Fibroblast of mammary gland (primary cell): ENCODE measurements around the gene PRRX2.
A peak's percentile ranks its signal among the peaks of the same experiment; 100 is the strongest.

Experiments
- DNase-seq: peaks from one replicate; pipeline ENCODE4 v3.0.0-alpha.2; 2010; ENCODE audit warnings: low read depth
- H3K4me3 ChIP-seq: 2 replicates; pipeline ENCODE4 v1.5.1; 2011; ENCODE audit warnings: low read depth, mild to moderate bottlenecking, low read length, moderate library complexity; ENCODE audit not compliant: control insufficient read depth
- TF ChIP-seq, protein P1 (sequence below): conservative IDR thresholded peaks from 2 replicates; pipeline ENCODE4 v1.5.1; 2011; ENCODE audit warnings: low read depth, low read length, inconsistent platforms; ENCODE audit not compliant: control insufficient read depth, insufficient read depth

PRRX2 gene

DNA sequence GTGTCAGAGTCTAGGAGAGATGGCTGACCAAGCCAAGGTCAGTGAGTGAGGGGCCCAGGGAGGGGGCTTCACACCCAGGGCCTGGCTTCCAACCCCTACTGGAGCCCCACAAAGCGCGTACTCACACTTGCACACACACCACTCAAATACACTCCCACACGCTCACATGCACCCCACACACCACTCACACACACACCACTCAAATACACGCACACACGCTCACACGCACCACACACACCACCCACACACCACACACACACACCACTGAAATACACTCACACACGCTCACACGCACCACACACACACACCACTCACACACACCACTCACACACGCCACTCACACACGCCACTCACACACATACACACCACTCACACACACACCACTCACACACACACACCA lies 17.8 kb upstream of the PRRX2 start:
- H3K4me3 ChIP-seq: no peak overlapping the region
- no peak for DNase-seq
- TF ChIP-seq, protein P1, sequence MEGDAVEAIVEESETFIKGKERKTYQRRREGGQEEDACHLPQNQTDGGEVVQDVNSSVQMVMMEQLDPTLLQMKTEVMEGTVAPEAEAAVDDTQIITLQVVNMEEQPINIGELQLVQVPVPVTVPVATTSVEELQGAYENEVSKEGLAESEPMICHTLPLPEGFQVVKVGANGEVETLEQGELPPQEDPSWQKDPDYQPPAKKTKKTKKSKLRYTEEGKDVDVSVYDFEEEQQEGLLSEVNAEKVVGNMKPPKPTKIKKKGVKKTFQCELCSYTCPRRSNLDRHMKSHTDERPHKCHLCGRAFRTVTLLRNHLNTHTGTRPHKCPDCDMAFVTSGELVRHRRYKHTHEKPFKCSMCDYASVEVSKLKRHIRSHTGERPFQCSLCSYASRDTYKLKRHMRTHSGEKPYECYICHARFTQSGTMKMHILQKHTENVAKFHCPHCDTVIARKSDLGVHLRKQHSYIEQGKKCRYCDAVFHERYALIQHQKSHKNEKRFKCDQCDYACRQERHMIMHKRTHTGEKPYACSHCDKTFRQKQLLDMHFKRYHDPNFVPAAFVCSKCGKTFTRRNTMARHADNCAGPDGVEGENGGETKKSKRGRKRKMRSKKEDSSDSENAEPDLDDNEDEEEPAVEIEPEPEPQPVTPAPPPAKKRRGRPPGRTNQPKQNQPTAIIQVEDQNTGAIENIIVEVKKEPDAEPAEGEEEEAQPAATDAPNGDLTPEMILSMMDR: no peak

DNA sequence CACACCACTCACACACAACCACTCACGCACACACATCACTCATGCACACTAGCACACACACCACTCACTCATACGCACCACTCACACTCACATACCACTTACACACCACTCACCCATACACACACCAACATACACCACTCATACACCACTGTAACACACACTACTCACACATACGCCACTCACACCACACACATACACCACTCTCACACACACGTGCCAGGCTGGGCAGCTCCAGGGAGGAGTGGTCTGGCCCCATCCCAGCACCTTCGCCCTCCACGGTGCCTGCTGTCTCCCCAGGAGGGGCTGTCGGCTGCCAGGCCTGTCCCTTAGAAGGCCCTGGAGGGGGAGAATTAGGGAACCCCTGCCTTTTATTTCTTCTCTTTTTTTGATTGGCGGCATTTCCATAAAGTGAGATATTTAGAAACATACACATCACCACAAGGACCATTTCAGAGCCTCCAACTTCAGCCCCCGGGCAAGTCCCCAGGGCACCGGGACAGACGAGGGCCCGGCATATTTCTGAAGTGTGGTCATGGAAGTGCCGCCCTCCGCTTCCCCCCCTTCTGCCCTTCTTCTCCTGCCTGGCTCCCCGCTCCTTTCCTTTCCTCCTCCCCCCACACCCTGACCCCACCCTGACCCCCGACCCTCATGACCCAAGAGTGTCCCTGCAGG lies 17.2 kb upstream of the PRRX2 start:
- DNase-seq: no peak
- TF ChIP-seq, protein P1: no peak
- no peak overlapping the region for H3K4me3 ChIP-seq

DNA sequence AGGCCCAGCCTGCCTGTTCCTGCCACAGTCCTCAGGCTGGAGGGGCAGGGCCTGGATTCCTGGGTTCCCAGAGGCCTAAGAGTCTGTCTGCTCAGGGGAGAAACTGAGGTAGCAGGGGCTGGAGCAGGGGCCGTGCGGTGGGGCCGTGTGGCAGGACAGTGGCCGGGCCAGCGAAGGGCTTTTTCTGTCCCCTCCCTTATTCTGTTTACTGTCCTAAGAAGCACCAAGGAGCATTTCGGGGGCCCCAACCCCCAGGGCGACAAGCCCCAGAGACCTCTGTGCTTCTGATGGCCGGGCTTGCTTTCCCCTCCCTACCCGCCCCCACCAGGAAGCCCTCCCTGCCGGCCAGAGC lies 16.7 kb upstream of the PRRX2 start:
- TF ChIP-seq, protein P1: no peak
- H3K4me3 ChIP-seq: no peak overlapping the region
- no peak for DNase-seq

DNA sequence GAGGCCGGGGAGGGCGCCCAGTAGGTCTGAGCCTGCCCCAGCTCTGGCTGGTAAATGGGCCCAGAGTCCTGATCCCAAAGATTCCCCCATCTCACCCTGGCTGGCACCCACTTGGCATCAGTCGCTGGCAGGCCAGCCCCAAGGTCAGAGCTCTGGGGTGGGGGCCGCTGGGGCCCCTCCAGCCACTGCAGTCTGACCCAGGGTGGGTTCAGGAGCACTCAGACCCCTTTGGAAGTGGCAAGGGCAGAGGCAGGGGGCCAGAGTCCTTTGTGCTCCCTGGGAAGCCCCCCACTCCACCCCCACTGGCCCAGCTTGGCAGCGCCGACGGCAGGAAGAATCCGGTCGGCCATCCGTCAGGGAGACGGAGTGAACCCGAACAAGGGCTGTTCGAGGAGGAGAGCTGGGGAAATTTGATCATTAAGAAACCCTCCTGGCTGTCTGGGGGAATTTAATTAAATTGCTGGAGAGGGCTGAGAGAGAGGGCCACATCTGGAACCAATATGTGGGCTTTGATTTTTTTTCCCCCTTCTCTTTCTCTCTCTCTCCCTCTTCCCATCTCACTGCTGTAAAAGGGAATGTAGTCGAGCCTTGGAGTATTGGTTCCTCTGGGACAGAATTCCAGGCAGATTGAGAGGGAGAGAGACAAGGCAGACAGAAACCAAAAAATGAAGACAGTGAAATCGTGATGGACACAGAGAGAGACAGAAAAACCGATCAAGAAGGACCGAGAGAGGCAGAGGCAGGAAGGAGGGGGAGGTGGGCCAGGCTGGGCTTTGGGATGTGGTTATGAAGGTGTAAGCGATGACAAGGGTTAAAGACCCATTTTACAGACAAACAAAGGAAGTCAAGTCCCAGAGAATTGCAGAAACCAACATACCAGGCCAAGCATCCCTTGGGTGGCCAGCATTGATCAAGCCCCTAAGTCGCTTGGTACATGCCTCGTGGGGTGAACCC lies 15.4 kb upstream of the PRRX2 start:
- DNase-seq: peak; percentile 26
- no peak overlapping the region for H3K4me3 ChIP-seq
- TF ChIP-seq, protein P1: no peak

DNA sequence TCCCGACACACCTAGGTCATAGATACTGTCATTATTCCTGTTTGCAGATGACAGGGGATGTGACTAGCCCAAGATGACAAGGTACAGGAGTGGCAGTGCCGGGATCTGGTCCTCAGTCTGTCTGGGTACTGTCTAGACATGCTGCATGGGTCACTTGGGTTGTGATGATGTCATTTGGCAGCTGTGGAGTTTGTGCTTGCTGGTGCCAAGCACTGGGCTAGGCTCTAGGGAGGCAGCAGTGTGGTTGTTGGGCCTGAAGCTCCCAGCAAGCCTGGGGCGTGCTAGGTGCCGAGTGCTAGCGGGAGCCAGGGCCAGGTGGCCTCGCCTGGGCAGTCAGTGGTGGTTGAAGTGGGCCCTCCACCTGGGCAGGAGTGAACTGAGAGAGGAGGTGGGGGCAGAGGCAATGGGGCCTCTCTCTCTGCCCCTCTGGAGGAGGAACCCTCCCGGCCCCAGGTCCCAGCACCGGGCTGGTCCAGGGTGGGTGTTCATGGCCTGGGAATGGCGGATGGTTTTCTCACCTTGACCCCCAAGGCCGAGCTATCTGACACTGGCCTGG lies 14.7 kb upstream of the PRRX2 start:
- TF ChIP-seq, protein P1: no peak
- DNase-seq: peak; percentile 27
- no peak overlapping the region for H3K4me3 ChIP-seq

DNA sequence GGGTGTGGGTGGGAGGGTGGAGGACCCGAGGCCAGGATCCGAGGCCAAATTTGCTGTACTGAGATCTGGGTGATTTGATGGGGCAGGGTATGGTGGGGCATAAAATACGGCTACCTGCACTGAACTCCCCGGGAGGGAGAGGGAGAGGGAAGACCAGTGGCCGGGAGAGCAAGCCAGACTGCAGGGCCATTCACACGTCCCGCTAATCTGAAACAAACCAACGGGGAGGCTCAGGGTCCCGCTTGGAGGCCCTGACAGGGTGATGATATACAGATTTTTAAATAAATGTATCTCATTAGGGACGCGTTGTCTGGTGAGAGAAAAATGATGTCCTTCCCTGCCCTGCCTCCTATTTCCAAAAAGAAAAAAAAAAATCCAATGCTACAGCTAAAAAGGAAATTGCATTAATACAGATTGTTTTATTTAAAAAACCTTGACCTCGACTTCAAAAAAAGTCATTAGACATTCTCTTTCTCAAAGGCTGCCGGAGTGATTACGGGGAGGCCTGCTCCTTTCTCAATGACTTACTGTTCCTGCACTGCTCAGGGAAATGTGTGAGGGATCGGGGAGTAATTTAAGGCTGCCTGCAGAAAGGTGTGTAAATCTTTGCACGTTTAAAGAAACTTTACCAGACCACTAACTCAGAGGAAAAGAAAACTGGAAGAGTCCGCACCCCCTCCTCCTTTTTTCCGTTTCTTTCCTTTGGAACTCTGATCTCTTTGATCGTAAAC lies 11.5 kb upstream of the PRRX2 start:
- no peak for DNase-seq
- TF ChIP-seq, protein P1: no peak
- H3K4me3 ChIP-seq: no peak overlapping the region
